ENCODE results near the gene LRRC14B. TPM values are rescaled to one million over a fixed set of nuclear protein-coding genes. Genes with fewer than 3 reads are reported as not detected.

Gene LRRC14B
- total and polyA plus RNA-seq, 8 donors: 0.05 to 0.37 TPM; not detected in 6

DNA sequence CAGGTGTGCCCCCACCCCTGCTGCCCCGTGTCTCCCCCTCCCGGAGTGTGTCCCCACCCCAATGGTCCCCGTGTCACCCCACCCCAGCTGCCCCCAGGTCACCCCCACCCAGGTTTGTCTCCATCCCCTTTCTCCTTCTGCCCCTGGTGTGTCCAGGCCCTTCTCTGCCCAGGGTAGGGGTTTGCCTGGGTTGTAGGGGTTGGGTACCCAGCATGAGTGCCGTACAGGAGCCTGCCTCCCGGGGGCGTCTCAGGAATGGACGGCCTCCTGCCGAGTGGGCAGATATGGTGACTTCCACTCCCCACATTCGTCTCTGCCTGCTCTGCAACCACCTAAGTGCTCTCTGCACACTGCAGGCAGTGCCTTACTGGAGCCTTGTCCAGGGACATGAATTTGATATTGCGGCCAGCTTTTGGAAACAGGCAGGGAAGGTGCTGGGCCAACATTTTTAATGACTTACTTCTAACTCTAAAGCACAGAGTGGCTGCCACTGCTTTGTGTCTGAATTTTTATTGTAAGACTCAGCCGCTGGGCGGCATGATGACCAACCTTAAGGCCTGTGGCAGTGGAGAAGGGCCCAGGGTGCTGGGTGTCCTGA, 6.7 kb downstream of the LRRC14B start:
- H3K27ac ChIP-seq: no peak overlapping the region
- no peak overlapping the region for H3K4me3 ChIP-seq
- no peak for TF ChIP-seq POLR2AphosphoS5 (IDR thresholded peaks at IDR 0.05)
- TF ChIP-seq POLR2A (IDR thresholded peaks at IDR 0.05): no peak
- TF ChIP-seq, protein P1, sequence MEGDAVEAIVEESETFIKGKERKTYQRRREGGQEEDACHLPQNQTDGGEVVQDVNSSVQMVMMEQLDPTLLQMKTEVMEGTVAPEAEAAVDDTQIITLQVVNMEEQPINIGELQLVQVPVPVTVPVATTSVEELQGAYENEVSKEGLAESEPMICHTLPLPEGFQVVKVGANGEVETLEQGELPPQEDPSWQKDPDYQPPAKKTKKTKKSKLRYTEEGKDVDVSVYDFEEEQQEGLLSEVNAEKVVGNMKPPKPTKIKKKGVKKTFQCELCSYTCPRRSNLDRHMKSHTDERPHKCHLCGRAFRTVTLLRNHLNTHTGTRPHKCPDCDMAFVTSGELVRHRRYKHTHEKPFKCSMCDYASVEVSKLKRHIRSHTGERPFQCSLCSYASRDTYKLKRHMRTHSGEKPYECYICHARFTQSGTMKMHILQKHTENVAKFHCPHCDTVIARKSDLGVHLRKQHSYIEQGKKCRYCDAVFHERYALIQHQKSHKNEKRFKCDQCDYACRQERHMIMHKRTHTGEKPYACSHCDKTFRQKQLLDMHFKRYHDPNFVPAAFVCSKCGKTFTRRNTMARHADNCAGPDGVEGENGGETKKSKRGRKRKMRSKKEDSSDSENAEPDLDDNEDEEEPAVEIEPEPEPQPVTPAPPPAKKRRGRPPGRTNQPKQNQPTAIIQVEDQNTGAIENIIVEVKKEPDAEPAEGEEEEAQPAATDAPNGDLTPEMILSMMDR (IDR thresholded peaks at IDR 0.05): no peak
- no peak for TF ChIP-seq EP300 (IDR thresholded peaks at IDR 0.05)
- peaks cover 0 to 3% (median 0%) of the 10 kb centered on the region in 3 donors for H3K27me3 ChIP-seq
- no peaks in the 10 kb centered on the region for H3K4me1 ChIP-seq
- intact Hi-C loops (cut with DNase I; ENCODE audit: low total_unique reads): no loop called here
- WGBS, 5 donors: 79 to 90% (median 82%) methylated on average over 8 to 12 of the region's 12 CpGs
- H3K36me3 ChIP-seq: peaks cover 0 to 16% (median 7%) of the 10 kb centered on the region in 4 donors
- DNase-seq: peak in 1 of 2 donors; percentile 21
- no peaks in the 10 kb centered on the region for H3K9me3 ChIP-seq

DNA sequence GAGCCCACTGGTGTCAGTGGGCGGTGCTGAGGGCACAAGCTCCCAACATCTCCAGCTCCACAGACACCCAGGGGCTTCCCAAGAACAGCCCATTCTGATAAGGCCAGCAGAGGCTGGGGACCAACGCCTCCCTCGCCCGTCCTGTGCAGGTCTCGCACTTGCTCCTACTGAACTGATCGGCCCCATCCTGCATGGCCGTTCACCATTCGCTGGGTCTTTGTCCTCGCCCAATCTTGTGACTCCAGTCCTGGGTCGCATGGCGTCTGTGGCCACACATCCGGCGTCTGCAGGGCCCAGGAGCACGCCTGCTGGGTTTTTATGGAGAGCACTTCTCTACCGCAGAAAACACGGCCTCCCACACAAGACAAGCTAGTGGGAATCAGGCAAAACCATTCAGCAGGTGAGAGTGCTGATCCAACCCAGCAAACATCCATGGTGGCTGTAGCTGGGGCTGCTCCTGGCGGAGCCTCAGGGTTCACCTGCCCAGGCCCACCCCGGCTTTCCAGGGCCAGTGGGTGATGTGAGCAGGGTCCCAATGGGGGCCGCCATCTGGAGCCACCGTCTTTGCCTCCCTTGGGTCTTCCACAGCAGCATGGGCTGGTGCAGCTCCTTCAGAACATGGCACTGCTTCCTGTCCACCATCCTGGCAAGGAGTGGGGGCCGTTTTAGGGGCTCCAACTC, 7.4 kb downstream of the LRRC14B start:
- H3K4me3 ChIP-seq: no peak overlapping the region
- H3K27ac ChIP-seq: no peak overlapping the region
- peaks cover 6 to 22% (median 13%) of the 10 kb centered on the region in 4 donors for H3K36me3 ChIP-seq
- WGBS, 5 donors: 92 to 98% (median 96%) methylated on average over 17 to 21 of the region's 21 CpGs
- H3K27me3 ChIP-seq: no peaks in the 10 kb centered on the region
- no peaks in the 10 kb centered on the region for H3K9me3 ChIP-seq
- no peak for DNase-seq
- H3K4me1 ChIP-seq: no peaks in the 10 kb centered on the region
- intact Hi-C loops (cut with DNase I; ENCODE audit: low total_unique reads): no loop called here
- no peak for TF ChIP-seq EP300 (IDR thresholded peaks at IDR 0.05)
- TF ChIP-seq POLR2A (IDR thresholded peaks at IDR 0.05): no peak
- TF ChIP-seq, protein P1 (IDR thresholded peaks at IDR 0.05): no peak
- TF ChIP-seq POLR2AphosphoS5 (IDR thresholded peaks at IDR 0.05): no peak

DNA sequence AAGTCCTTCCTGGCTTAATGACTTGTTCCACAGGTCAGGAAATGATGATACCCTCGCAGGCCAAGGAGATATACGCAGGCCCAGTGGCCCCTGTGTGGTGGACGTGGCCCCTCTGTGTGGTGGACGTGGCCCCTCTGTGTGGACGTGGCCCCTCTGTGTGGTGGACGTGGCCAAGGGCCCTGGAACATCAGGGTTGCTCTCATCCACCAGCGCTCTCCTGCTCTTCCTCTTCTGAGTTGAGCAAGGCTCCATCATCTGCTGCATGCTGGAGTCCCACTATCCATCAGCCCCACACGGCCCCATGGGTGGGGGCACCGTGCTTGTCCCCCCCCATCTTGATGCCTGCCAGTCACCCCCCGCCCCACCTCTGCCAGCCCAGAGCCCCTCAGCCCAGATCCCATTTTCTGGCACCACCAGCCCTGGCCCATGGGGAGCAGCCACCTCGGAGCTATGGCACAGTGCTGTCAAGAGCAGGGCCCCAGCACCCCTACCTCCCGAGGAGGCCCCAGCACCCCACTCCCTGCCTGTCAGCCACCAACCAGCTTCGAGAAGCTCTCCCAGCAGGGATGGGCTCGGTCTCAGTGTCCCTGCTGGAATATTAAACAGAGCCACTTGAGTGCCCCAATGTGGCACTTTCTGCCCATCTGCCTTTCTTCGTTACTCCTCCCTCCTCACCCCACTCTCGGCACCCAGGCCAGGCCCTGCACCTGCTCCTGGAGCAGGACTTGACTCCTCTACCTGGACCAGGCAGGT, 8.1 kb downstream of the LRRC14B start:
- no peaks in the 10 kb centered on the region for H3K4me1 ChIP-seq
- WGBS, 5 donors: 91 to 98% (median 95%) methylated on average over 14 to 16 of the region's 16 CpGs
- H3K27ac ChIP-seq: no peak overlapping the region
- no peaks in the 10 kb centered on the region for H3K27me3 ChIP-seq
- H3K4me3 ChIP-seq: no peak overlapping the region
- no peaks in the 10 kb centered on the region for H3K9me3 ChIP-seq
- H3K36me3 ChIP-seq: peaks cover 6 to 30% (median 20%) of the 10 kb centered on the region in 4 donors
- intact Hi-C loops (cut with DNase I; ENCODE audit: low total_unique reads): no loop called here
- TF ChIP-seq POLR2A (IDR thresholded peaks at IDR 0.05): no peak
- no peak for TF ChIP-seq EP300 (IDR thresholded peaks at IDR 0.05)
- TF ChIP-seq, protein P1 (IDR thresholded peaks at IDR 0.05): no peak
- no peak for TF ChIP-seq POLR2AphosphoS5 (IDR thresholded peaks at IDR 0.05)
- DNase-seq: no peak

DNA sequence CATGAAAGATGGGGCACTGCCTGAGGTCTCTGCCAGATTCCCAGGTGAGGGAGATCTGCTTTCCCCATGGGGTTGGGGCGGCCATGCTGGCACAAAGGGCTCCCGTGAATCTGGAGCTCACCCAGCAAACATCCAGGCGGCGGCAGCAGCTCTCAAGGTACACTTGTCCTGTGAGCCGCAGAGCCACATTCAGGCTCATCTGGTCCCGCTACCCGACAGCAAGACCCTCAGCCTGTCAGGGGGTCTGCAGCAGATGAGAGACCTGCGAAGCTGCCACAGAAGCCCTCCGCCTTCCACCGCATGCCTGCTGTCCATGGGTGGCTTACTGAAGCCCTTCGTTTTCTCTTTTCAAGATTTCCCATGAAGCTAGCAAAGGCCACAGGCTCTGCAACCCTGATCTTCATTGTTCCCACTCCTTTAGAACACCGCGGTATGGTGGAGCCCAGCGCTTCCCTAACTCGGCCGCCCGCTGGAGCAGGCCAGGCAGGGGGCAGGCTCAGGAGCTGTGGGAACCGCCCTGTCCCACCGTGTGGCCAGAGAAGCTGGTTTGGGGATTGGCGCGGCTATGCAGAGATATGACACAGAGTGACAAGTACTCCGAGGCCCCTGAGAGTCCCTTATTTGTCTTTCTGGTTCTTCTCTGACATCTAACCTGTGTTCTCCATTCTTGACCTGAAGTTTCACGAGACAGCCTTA, 8.8 kb downstream of the LRRC14B start:
- TF ChIP-seq POLR2A (IDR thresholded peaks at IDR 0.05) (no peak), POLR2AphosphoS5 (IDR thresholded peaks at IDR 0.05) (no peak), EP300 (IDR thresholded peaks at IDR 0.05) (no peak)
- TF ChIP-seq, protein P1 (IDR thresholded peaks at IDR 0.05): no peak
- WGBS, 5 donors: 85 to 89% (median 86%) methylated on average over 15 to 23 of the region's 23 CpGs
- no peaks in the 10 kb centered on the region for H3K27me3 ChIP-seq
- no peaks in the 10 kb centered on the region for H3K4me1 ChIP-seq
- H3K4me3 ChIP-seq: no peak overlapping the region
- peaks cover 6 to 37% (median 28%) of the 10 kb centered on the region in 4 donors for H3K36me3 ChIP-seq
- H3K27ac ChIP-seq: no peak overlapping the region
- no peaks in the 10 kb centered on the region for H3K9me3 ChIP-seq
- no peak for DNase-seq
- intact Hi-C loops (cut with DNase I; ENCODE audit: low total_unique reads): no loop called here
